ENCODE results near the gene SART3. TPM values are rescaled to one million over a fixed set of nuclear protein-coding genes. Genes with fewer than 3 reads are reported as not detected.

SART3 gene
- total and polyA plus RNA-seq, 2 of the 8 experiments (the other 6 are each of a cell fraction or from before 2014, with no cell fraction given) = 16.0 to 103 TPM

DNA sequence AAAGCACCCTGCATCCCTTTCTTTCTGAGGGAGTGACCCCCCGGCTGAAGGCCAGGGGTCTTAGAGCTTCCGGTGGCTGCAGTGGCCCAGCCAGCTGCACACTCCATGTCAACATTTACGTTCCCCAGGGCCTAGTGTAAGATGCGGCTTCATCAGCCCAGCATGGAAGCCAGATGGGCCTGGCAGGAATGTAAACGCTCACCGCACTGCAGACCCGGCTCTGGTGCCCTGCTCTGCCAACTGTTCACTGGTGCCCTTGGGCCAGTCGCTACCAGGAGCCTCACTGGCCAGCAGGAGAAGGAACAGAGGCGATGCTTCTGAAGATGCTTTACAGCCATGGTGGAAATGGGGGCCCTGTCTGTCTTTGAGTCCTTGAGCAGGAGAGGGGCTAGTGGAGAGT, 45.5 kb upstream of the SART3 start:
- Histone ChIP-seq H3K9me3 (ENCODE audit: insufficient read depth in 2 of 2, low read depth in 1 of 2, low read length in 1 of 2) (no peaks in the 10 kb centered on the region), H3K23ac (ENCODE audit: insufficient read length) (no peak overlapping the region), H3K9ac (replicated peaks in 1 of 4; ENCODE audit: extremely low read depth in 1 of 4, low read depth in 3 of 4, low read length in 3 of 4) (no peak overlapping the region; a peak in 1 of 7 replicates), H3K56ac (replicated peaks; ENCODE audit: insufficient read length, low read depth, low read length) (no peak overlapping the region), H4K5ac (ENCODE audit: insufficient read length, low read depth, low read length) (no peak overlapping the region), H4K91ac (replicated peaks; ENCODE audit: insufficient read length, low read length) (no peak overlapping the region), H2AK5ac (ENCODE audit: low read depth, low read length) (peak overlapping the region; percentile 65; the same call in 1 of the 2 replicates), H2BK12ac (ENCODE audit: low read depth, low read length) (0 out of 2 replicates have a peak overlapping the region, but pooled peaks have one; percentile 7), H3K79me1 (ENCODE audit: low read depth, low read length) (no peaks in the 10 kb centered on the region), H2BK120ac (replicated peaks; ENCODE audit: low read depth, low read length) (no peak overlapping the region), H3K18ac (ENCODE audit: extremely low read depth, low read length) (no peak overlapping the region; the same call in 1 of the 2 replicates), H4K20me1 (replicated peaks in 1 of 2; ENCODE audit: control insufficient read depth in 1 of 2, insufficient read depth in 2 of 2, low read length in 2 of 2) (no peaks in the 10 kb centered on the region), H4K8ac (ENCODE audit: extremely low read depth, insufficient read depth, low read length) (no peak overlapping the region), H2BK15ac (ENCODE audit: low read length) (0 out of 2 replicates have a peak overlapping the region, but pooled peaks have one; percentile 46), H3K14ac (ENCODE audit: insufficient read length) (no peak overlapping the region), H3K27me3 (replicated peaks in 1 of 4; ENCODE audit: control insufficient read depth in 3 of 4, extremely low read depth in 1 of 4, insufficient read depth in 3 of 4, low read length in 3 of 4) (no peaks in the 10 kb centered on the region), H3K23me2 (ENCODE audit: low read depth, low read length) (peaks cover 9% of the 10 kb centered on the region; the same call in 1 of the 2 replicates), H2BK20ac (ENCODE audit: low read length) (0 out of 2 replicates have a peak overlapping the region, but pooled peaks have one; percentile 32), H2AFZ (ENCODE audit: low read length) (0 out of 2 replicates have a peak overlapping the region, but pooled peaks have one; percentile 57), H3K36me3 (ENCODE audit: control insufficient read depth in 2 of 4, insufficient read depth in 4 of 4, low read length in 3 of 4) (no peaks in the 10 kb centered on the region), H3K4me3 (ENCODE audit: extremely low read depth in 1 of 4, insufficient read depth in 2 of 4, low read depth in 3 of 4, low read length in 4 of 4) (no peak overlapping the region), H2BK5ac (ENCODE audit: low read depth, low read length) (no peak overlapping the region), H3K27ac (ENCODE audit: low read depth, low read length) (no peak overlapping the region), H3K4me2 (ENCODE audit: insufficient read depth in 1 of 2, low read depth in 2 of 2, low read length in 2 of 2) (no peak overlapping the region), H3K4me1 (replicated peaks in 1 of 4; ENCODE audit: control insufficient read depth in 3 of 4, insufficient read depth in 4 of 4, low read length in 3 of 4) (peaks cover 0 to 8% (median 0%) of the 10 kb centered on the region in 4 experiments; a peak in 2 of 7 replicates), H3K4ac (replicated peaks; ENCODE audit: insufficient read length, low read depth, low read length) (no peak overlapping the region), H3K79me2 (ENCODE audit: control insufficient read depth in 1 of 2, insufficient read depth in 2 of 2, low read length in 2 of 2) (no peaks in the 10 kb centered on the region)
- DNase-seq (ENCODE audit: low read depth in 1 of 2, low spot score in 2 of 2) (no peak), FAIRE-seq (no peak)
- CTCF ChIA-PET (ENCODE audit: partially characterized antibody) = interaction anchor here (0.7 to 22.5 kb wide), 3 partner anchors 11 to 40 kb away, joined by 3 to 523 read pairs (median 63); partner anchors contain the start of genes ISCU and SART3
- POLR2A ChIA-PET (ENCODE audit: partially characterized antibody) = interaction anchor here (0.7 to 1.4 kb wide), 4 partner anchors 11 to 46 kb away, joined by 3 to 4 read pairs (median 3); partner anchors contain the start of gene ISCU
- 94% methylated on average over 9 of the region's 9 CpGs; no CpG with 5 or more reads in 1 of the 2 experiments for WGBS, 2 experiments (ENCODE audit: extremely low coverage in 1 of 2, insufficient coverage in 1 of 2, insufficient read length in 1 of 2, insufficient replicate concordance in 2 of 2, low coverage in 1 of 2, low lambda C conversion rate in 2 of 2, missing lambda C conversion rate in 1 of 2)
- TF ChIP-seq CEBPB (IDR thresholded peaks at IDR 0.05; ENCODE audit: low read depth, low read length) = no peak
- no peak for TF ChIP-seq TEAD4 (IDR thresholded peaks at IDR 0.05; ENCODE audit: low read depth, low read length)
- TF ChIP-seq SUZ12 (IDR thresholded peaks at IDR 0.05; ENCODE audit: low read length) = no peak
- TF ChIP-seq, protein P1, sequence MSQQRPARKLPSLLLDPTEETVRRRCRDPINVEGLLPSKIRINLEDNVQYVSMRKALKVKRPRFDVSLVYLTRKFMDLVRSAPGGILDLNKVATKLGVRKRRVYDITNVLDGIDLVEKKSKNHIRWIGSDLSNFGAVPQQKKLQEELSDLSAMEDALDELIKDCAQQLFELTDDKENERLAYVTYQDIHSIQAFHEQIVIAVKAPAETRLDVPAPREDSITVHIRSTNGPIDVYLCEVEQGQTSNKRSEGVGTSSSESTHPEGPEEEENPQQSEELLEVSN (IDR thresholded peaks at IDR 0.05) = no peak
- no peak for TF ChIP-seq TBP (IDR thresholded peaks at IDR 0.05; ENCODE audit: low read depth, low read length)
- TF ChIP-seq ASH2L (IDR thresholded peaks at IDR 0.05; ENCODE audit: low read length) = no peak
- no peak for TF ChIP-seq SP1 (IDR thresholded peaks at IDR 0.05; ENCODE audit: low read depth, low read length)
- TF ChIP-seq RBBP5 (IDR thresholded peaks at IDR 0.05; ENCODE audit: borderline replicate concordance, low read depth, low read length) = no peak
- no peak for TF ChIP-seq BACH1 (IDR thresholded peaks at IDR 0.05; ENCODE audit: low read length)
- TF ChIP-seq BRCA1 (IDR thresholded peaks at IDR 0.05; ENCODE audit: low read depth, low read length) = no peak
- TF ChIP-seq SP2 (IDR thresholded peaks at IDR 0.05; ENCODE audit: low read length) = no peak
- no peak for TF ChIP-seq POU5F1 (IDR thresholded peaks at IDR 0.05; ENCODE audit: low read depth, low read length)

Measured in H1 (cell line).